ENCODE measurements around the gene KRT25. TPM values are rescaled to one million over a fixed set of nuclear protein-coding genes. Genes with fewer than 3 reads are reported as not detected.

KRT25 gene
- total and polyA plus RNA-seq, 2 of the 13 experiments (the other 11 are each of a cell fraction or from before 2014, with no cell fraction given), result not detected

- TF ChIP-seq AHDC1 (CRISPR knock-in tag; IDR thresholded peaks at IDR 0.05; ENCODE audit: borderline replicate concordance) (no peak), ZNF264 (CRISPR knock-in tag; IDR thresholded peaks at IDR 0.05) (no peak), ZNF691 (CRISPR knock-in tag; IDR thresholded peaks at IDR 0.05; ENCODE audit: borderline replicate concordance, low read depth) (no peak), PRDM4 (CRISPR knock-in tag; IDR thresholded peaks at IDR 0.05; ENCODE audit: borderline replicate concordance) (no peak), YY1 (IDR thresholded peaks at IDR 0.05; ENCODE audit: insufficient read depth, insufficient replicate concordance, low read depth, low read length) (no peak)
- TF ChIP-seq, protein P1, sequence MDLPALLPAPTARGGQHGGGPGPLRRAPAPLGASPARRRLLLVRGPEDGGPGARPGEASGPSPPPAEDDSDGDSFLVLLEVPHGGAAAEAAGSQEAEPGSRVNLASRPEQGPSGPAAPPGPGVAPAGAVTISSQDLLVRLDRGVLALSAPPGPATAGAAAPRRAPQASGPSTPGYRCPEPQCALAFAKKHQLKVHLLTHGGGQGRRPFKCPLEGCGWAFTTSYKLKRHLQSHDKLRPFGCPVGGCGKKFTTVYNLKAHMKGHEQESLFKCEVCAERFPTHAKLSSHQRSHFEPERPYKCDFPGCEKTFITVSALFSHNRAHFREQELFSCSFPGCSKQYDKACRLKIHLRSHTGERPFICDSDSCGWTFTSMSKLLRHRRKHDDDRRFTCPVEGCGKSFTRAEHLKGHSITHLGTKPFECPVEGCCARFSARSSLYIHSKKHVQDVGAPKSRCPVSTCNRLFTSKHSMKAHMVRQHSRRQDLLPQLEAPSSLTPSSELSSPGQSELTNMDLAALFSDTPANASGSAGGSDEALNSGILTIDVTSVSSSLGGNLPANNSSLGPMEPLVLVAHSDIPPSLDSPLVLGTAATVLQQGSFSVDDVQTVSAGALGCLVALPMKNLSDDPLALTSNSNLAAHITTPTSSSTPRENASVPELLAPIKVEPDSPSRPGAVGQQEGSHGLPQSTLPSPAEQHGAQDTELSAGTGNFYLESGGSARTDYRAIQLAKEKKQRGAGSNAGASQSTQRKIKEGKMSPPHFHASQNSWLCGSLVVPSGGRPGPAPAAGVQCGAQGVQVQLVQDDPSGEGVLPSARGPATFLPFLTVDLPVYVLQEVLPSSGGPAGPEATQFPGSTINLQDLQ (CRISPR knock-in tag; IDR thresholded peaks at IDR 0.05), result no peak
Measured at GRCh38 chr17:40779181-40779909, 24.2 kb upstream of the KRT25 start (continued).

All from HepG2 (cell line).